ENCODE results near the gene PDE4B.

DNA sequence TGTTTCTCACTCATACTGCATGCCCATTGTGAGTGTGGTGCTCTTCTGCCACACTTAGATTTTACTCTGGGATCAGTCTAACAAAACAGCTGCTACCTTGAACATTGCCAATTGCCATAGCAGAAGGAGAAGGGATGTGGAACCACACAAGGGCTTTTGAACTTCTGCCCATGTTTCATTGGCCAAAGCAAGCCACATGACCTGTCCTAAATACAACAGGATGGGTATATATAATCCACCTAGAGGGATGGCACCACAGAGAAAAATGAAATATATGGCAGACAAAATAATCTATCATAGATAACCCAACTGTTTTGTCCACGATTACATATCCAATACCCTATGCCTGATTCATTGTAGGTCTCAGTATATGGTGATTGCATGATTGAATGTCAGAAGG is 26.3 kb downstream of the PDE4B start:
- TF ChIP-seq, protein P1, sequence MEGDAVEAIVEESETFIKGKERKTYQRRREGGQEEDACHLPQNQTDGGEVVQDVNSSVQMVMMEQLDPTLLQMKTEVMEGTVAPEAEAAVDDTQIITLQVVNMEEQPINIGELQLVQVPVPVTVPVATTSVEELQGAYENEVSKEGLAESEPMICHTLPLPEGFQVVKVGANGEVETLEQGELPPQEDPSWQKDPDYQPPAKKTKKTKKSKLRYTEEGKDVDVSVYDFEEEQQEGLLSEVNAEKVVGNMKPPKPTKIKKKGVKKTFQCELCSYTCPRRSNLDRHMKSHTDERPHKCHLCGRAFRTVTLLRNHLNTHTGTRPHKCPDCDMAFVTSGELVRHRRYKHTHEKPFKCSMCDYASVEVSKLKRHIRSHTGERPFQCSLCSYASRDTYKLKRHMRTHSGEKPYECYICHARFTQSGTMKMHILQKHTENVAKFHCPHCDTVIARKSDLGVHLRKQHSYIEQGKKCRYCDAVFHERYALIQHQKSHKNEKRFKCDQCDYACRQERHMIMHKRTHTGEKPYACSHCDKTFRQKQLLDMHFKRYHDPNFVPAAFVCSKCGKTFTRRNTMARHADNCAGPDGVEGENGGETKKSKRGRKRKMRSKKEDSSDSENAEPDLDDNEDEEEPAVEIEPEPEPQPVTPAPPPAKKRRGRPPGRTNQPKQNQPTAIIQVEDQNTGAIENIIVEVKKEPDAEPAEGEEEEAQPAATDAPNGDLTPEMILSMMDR (IDR thresholded peaks at IDR 0.05) = no peak
- no peak for TF ChIP-seq POLR2A (IDR thresholded peaks at IDR 0.05)
